ENCODE data around the gene FOXD3. TPM values are rescaled to one million over a fixed set of nuclear protein-coding genes. Genes with fewer than 3 reads are reported as not detected.

The FOXD3 gene
- total and polyA plus RNA-seq, 2 experiments from 2014 or later = not detected

DNA sequence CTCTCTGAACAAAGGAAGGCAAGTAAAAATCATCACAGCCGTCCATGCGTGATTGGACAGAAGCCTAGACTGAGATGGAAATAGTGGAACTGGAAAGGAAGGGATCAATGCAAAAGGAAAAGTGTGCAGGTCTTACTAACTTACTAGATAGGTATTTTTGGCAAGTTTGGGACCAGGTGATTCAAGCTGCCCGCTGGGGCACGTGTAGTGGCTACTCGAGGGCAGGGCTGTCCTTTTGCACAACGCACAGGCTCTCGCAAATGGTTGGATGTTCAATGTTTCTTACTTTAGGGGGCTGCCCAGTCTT is 44.5 kb downstream of the FOXD3 start:
- Histone ChIP-seq H3K9me2 (replicated peaks; ENCODE audit: insufficient read depth) (no peaks in the 10 kb centered on the region), H2AFZ (peak overlapping the region; percentile 70), H3K9me3 (ENCODE audit: low read depth) (no peaks in the 10 kb centered on the region), H3K4me3 (peak overlapping the region; percentile 17), H3K36me3 (replicated peaks; ENCODE audit: insufficient read depth, low read depth) (no peaks in the 10 kb centered on the region), H4K20me1 (ENCODE audit: insufficient read depth, poor library complexity, severe bottlenecking) (no peaks in the 10 kb centered on the region), H3K4me1 (ENCODE audit: insufficient read depth) (peaks cover 4% of the 10 kb centered on the region), H3K79me2 (peaks cover 3% of the 10 kb centered on the region), H3K27ac (peak overlapping the region; percentile 36), H3K27me3 (no peaks in the 10 kb centered on the region), H3K4me2 (peak overlapping the region; percentile 71)
- DNase-seq (ENCODE audit: low spot score) = no peak
- TF ChIP-seq, protein P1, sequence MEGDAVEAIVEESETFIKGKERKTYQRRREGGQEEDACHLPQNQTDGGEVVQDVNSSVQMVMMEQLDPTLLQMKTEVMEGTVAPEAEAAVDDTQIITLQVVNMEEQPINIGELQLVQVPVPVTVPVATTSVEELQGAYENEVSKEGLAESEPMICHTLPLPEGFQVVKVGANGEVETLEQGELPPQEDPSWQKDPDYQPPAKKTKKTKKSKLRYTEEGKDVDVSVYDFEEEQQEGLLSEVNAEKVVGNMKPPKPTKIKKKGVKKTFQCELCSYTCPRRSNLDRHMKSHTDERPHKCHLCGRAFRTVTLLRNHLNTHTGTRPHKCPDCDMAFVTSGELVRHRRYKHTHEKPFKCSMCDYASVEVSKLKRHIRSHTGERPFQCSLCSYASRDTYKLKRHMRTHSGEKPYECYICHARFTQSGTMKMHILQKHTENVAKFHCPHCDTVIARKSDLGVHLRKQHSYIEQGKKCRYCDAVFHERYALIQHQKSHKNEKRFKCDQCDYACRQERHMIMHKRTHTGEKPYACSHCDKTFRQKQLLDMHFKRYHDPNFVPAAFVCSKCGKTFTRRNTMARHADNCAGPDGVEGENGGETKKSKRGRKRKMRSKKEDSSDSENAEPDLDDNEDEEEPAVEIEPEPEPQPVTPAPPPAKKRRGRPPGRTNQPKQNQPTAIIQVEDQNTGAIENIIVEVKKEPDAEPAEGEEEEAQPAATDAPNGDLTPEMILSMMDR (IDR thresholded peaks at IDR 0.05; ENCODE audit: poor library complexity) = no peak
- no peak for TF ChIP-seq EZH2 (IDR thresholded peaks at IDR 0.05; ENCODE audit: borderline replicate concordance)
- TF ChIP-seq EZH2phosphoT487 (IDR thresholded peaks at IDR 0.05; ENCODE audit: low read depth, severe bottlenecking, unreplicated experiment) = no peak
- 90% methylated on average over 7 of the region's 7 CpGs for WGBS (ENCODE audit: low lambda C conversion rate, missing lambda C conversion rate)

DNA sequence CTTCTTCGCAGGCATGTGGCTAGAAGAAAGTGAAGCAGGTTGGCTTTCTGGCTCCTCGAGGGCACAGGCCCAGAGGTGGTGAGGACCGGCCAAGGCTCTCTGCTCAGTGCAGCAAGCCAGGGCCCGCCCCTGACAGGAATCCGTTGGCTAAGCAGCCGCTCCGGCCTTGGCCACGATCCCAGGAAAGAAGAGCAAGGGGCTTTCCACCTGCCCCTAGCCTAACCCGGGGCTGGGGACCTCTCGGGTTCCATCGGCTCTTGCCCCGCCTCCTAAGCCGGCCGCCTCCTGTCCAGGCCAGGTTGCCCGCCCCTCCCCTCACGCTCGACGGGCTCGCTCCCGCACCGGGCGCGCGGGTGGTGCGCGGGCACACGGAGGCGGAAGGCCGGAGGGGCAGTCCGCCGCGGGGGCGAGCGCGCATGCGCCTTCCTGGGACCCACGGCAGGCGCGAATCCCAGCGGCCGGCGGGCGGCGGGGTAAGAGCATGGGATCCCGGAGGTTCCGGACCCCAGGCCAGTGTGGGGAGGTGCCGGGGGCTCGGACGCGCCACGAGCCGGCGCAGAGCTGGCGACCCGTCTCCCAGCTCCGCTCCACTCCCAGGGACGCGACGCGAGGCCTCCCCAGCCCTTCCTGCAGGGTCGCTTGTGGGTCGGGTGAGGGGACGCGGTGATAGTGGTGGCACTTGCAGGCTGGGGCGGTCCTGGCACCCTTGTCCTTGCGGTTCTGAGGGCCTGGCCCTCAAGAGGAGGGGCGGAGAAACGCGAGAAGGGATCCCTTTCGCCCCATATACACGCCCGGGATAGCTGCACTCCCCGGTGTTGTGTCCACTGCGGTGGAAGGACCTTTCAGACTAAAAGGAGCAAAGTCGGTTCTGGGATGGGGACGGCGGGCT is 45.1 kb downstream of the FOXD3 start, which contains the start of gene ALG6:
Gene ALG6, plus strand, starts transcription at position 413 of the 889 bp plus-strand sequence. CDS start 3,351 bp downstream, outside the sequence.
- Histone ChIP-seq H3K4me2 (peak within 1 kb of the TSS; percentile 83), H2AFZ (peak within 1 kb of the TSS; percentile 99), H3K27ac (peak within 1 kb of the TSS; percentile 55), H3K9me2 (replicated peaks; ENCODE audit: insufficient read depth) (no peaks in the 10 kb centered on the region), H3K9me3 (ENCODE audit: low read depth) (no peaks in the 10 kb centered on the region), H3K4me1 (ENCODE audit: insufficient read depth) (peaks cover 4% of the 10 kb centered on the region), H3K79me2 (peaks cover 3% of the 10 kb centered on the region), H4K20me1 (ENCODE audit: insufficient read depth, poor library complexity, severe bottlenecking) (no peaks in the 10 kb centered on the region), H3K27me3 (no peaks in the 10 kb centered on the region), H3K36me3 (replicated peaks; ENCODE audit: insufficient read depth, low read depth) (no peaks in the 10 kb centered on the region), H3K4me3 (peak within 1 kb of the TSS; percentile 64)
- TF ChIP-seq, protein P1 (IDR thresholded peaks at IDR 0.05; ENCODE audit: poor library complexity) = no peak
- TF ChIP-seq EZH2phosphoT487 (IDR thresholded peaks at IDR 0.05; ENCODE audit: low read depth, severe bottlenecking, unreplicated experiment) = no peak
- no peak for TF ChIP-seq EZH2 (IDR thresholded peaks at IDR 0.05; ENCODE audit: borderline replicate concordance)
- DNase-seq (ENCODE audit: low spot score) = peak; percentile 98
- 2% methylated on average over 72 of the region's 77 CpGs for whole genome bisulfite sequencing (ENCODE audit: low lambda C conversion rate, missing lambda C conversion rate)

DNA sequence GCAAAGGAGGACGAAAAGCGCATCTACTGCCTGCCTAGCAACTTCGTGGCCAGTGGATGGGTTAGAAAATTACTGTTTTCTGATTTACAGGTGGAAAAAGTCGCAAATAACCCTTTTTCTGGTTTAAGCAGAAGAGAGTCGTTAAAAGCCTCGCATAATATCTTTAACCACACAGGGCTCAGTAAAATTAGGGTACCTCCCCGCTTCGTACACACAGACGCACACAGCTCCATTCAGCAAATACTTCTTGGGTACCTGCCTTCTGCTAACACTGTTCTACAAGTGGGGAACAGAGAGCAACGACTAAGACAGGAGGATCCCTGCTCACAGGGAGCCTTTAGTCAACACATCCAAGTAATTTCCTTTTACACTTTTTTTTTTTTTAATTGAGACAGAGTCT is 45.8 kb downstream of the FOXD3 start:
- peaks cover 4% of the 10 kb centered on the region for H3K4me1 ChIP-seq (ENCODE audit: insufficient read depth)
- WGBS (ENCODE audit: low lambda C conversion rate, missing lambda C conversion rate) = 14% methylated on average over 10 of the region's 10 CpGs
- no peaks in the 10 kb centered on the region for H3K36me3 ChIP-seq (replicated peaks; ENCODE audit: insufficient read depth, low read depth)
- peak overlapping the region; percentile 99 for H2AFZ ChIP-seq
- TF ChIP-seq, protein P1 (IDR thresholded peaks at IDR 0.05; ENCODE audit: poor library complexity) = no peak
- TF ChIP-seq EZH2phosphoT487 (IDR thresholded peaks at IDR 0.05; ENCODE audit: low read depth, severe bottlenecking, unreplicated experiment) (no peak), EZH2 (IDR thresholded peaks at IDR 0.05; ENCODE audit: borderline replicate concordance) (no peak)
- no peaks in the 10 kb centered on the region for H4K20me1 ChIP-seq (ENCODE audit: insufficient read depth, poor library complexity, severe bottlenecking)
- H3K27me3 ChIP-seq = no peaks in the 10 kb centered on the region
- H3K4me3 ChIP-seq = peak overlapping the region; percentile 64
- H3K9me2 ChIP-seq (replicated peaks; ENCODE audit: insufficient read depth) = no peaks in the 10 kb centered on the region
- peaks cover 3% of the 10 kb centered on the region for H3K79me2 ChIP-seq
- H3K4me2 ChIP-seq = peak overlapping the region; percentile 83
- DNase-seq (ENCODE audit: low spot score) = no peak
- H3K9me3 ChIP-seq (ENCODE audit: low read depth) = no peaks in the 10 kb centered on the region
- peak overlapping the region; percentile 55 for H3K27ac ChIP-seq

Small RNAs within 50 kb of the gene (microRNA-seq; reads per million reads assigned to microRNA genes)
- gene MIR6068 = not detected

Small RNAs within 50 kb of the gene (small RNA-seq; reads per million reads assigned to genes)
- not detected for gene MIR6068
- not detected for gene RF00019

Other genes with a start within 250 kb of the FOXD3 start
- 20.7 and 21.8 TPM in 2 replicates for gene ALG6, start 45.1 kb downstream of the FOXD3 start, total RNA-seq
- gene ALG6, start 45.1 kb downstream of the FOXD3 start, polyA plus RNA-seq = 12.4 and 18.3 TPM in 2 replicates
- 27.7 and 28.5 TPM in 2 replicates for gene ITGB3BP, start 200.7 kb downstream of the FOXD3 start, total RNA-seq
- gene ITGB3BP, start 200.7 kb downstream of the FOXD3 start, polyA plus RNA-seq = 14.6 and 24.1 TPM in 2 replicates
- 4.9 and 7.9 TPM in 2 replicates for gene EFCAB7, start 201.0 kb downstream of the FOXD3 start, total RNA-seq
- gene EFCAB7, start 201.0 kb downstream of the FOXD3 start, polyA plus RNA-seq = 4.3 and 4.8 TPM in 2 replicates

Measured in hepatocyte (in vitro differentiated cells).